ENCODE data around the gene GDF9. TPM values are rescaled to one million over a fixed set of nuclear protein-coding genes. Genes with fewer than 3 reads are reported as not detected.
A peak's percentile ranks its signal among the peaks of the same experiment; 100 is the strongest.

The GDF9 gene
- total and polyA plus RNA-seq, 7 experiments from 2014 or later = 0.43 to 2.0 (median 1.4) TPM

GRCh38 chr5:132834057-132834456 is 32.2 kb downstream of the GDF9 start:
- POLR2A ChIA-PET = interaction anchor here (0.6 kb wide), 2 partner anchors 71 to 429 kb away, joined by 5 to 6 read pairs; no protein-coding TSS in a partner anchor
- Histone ChIP-seq H3K4me3 (ENCODE audit: low read length) (no peak overlapping the region), H3K36me3 (ENCODE audit: control insufficient read depth in 2 of 3, insufficient read depth in 3 of 3, low read length in 3 of 3) (no peaks in the 10 kb centered on the region), H3K27ac (ENCODE audit: low read depth, low read length) (no peak overlapping the region), H3K9me3 (ENCODE audit: control insufficient read depth in 2 of 3, low read length in 3 of 3) (no peaks in the 10 kb centered on the region), H3K27me3 (ENCODE audit: control insufficient read depth in 2 of 2, insufficient read depth in 2 of 2, low read length in 2 of 2) (peaks cover 0 to 3% of the 10 kb centered on the region in 2 donors), H3K4me1 (ENCODE audit: control insufficient read depth in 2 of 2, insufficient read depth in 2 of 2, low read length in 2 of 2) (no peaks in the 10 kb centered on the region)
- peaks cover 14 to 30% (median 19%) of the 10 kb centered on the region in 5 donors for H3K27me3 Mint-ChIP-seq
- CTCF ChIA-PET = interaction anchor here (0.6 to 2.2 kb wide), 2 partner anchors 10 to 482 kb away, joined by 3 to 5 read pairs; no protein-coding TSS in a partner anchor
- H3K4me3 Mint-ChIP-seq = no peak overlapping the region
- peaks cover 0 to 17% (median 12%) of the 10 kb centered on the region in 7 donors for H3K4me1 Mint-ChIP-seq
- intact Hi-C loops (cut with micrococcal nuclease) = loop anchor here in 1 of 2 donors (5.0 kb wide), 2 partner anchors 33 to 1038 kb away; partner anchors contain the start of genes GDF9 and UQCRQ
- no peaks in the 10 kb centered on the region for H3K36me3 Mint-ChIP-seq
- no peak overlapping the region for H3K27ac Mint-ChIP-seq
- H3K9me3 Mint-ChIP-seq = peaks cover 0 to 2% (median 0%) of the 10 kb centered on the region in 11 donors
- DNase-seq (no peak), ATAC-seq (no peak)

- no peaks in the 10 kb centered on the region for H3K36me3 Mint-ChIP-seq
Observed at GRCh38 chr5:132832612-132833011, 33.7 kb downstream of the GDF9 start.

GRCh38 chr5:132831095-132831860 is 35.0 kb downstream of the GDF9 start:
- DNase-seq = no peak
- H3K36me3 ChIP-seq (ENCODE audit: control insufficient read depth in 2 of 3, insufficient read depth in 3 of 3, low read length in 3 of 3) = no peaks in the 10 kb centered on the region
- no peaks in the 10 kb centered on the region for H3K4me1 ChIP-seq (ENCODE audit: control insufficient read depth in 2 of 2, insufficient read depth in 2 of 2, low read length in 2 of 2)
- Mint-ChIP-seq H3K27me3 (peaks cover 32 to 56% (median 40%) of the 10 kb centered on the region in 5 donors), H3K9me3 (peaks cover 0 to 2% (median 0%) of the 10 kb centered on the region in 11 donors), H3K27ac (peak overlapping the region in 1 of 9 donors; percentile 63), H3K4me1 (peaks cover 0 to 18% (median 12%) of the 10 kb centered on the region in 7 donors), H3K4me3 (peak overlapping the region; percentile 57 to 85 (median 76)), H3K36me3 (no peaks in the 10 kb centered on the region)
- H3K4me3 ChIP-seq (ENCODE audit: low read length) = no peak overlapping the region
- ChIA-PET POLR2A (no interaction called here), CTCF (no interaction called here)
- H3K27ac ChIP-seq (ENCODE audit: low read depth, low read length) = no peak overlapping the region
- H3K9me3 ChIP-seq (ENCODE audit: control insufficient read depth in 2 of 3, low read length in 3 of 3) = no peaks in the 10 kb centered on the region
- H3K27me3 ChIP-seq (ENCODE audit: control insufficient read depth in 2 of 2, insufficient read depth in 2 of 2, low read length in 2 of 2) = peaks cover 0 to 5% of the 10 kb centered on the region in 2 donors
- ATAC-seq = no peak
- intact Hi-C loops (cut with micrococcal nuclease) = loop anchor here (2.0 to 5.0 kb wide), 3 partner anchors 36 to 1041 kb away; partner anchors contain the start of genes GDF9 (in 2 of the 2) and UQCRQ (in 2 of the 2)

More at GRCh38 chr5:132832612-132833011, 33.7 kb downstream of the GDF9 start:
- H3K4me3 Mint-ChIP-seq = peak overlapping the region in 3 of 10 donors; percentile 33 to 67 (median 43)
- CTCF ChIA-PET = interaction anchor here (0.7 kb wide), 2 partner anchors 23 to 33 kb away, joined by 3 to 4 read pairs; no protein-coding TSS in a partner anchor
- H3K4me1 Mint-ChIP-seq = peaks cover 0 to 18% (median 12%) of the 10 kb centered on the region in 7 donors
- peaks cover 0 to 2% (median 0%) of the 10 kb centered on the region in 11 donors for H3K9me3 Mint-ChIP-seq
- ATAC-seq (no peak), DNase-seq (no peak)
- Histone ChIP-seq H3K27me3 (ENCODE audit: control insufficient read depth in 2 of 2, insufficient read depth in 2 of 2, low read length in 2 of 2) (peaks cover 0 to 3% of the 10 kb centered on the region in 2 donors), H3K9me3 (ENCODE audit: control insufficient read depth in 2 of 3, low read length in 3 of 3) (no peaks in the 10 kb centered on the region), H3K27ac (ENCODE audit: low read depth, low read length) (no peak overlapping the region), H3K4me3 (ENCODE audit: low read length) (no peak overlapping the region), H3K4me1 (ENCODE audit: control insufficient read depth in 2 of 2, insufficient read depth in 2 of 2, low read length in 2 of 2) (no peaks in the 10 kb centered on the region), H3K36me3 (ENCODE audit: control insufficient read depth in 2 of 3, insufficient read depth in 3 of 3, low read length in 3 of 3) (no peaks in the 10 kb centered on the region)
- H3K27me3 Mint-ChIP-seq = peaks cover 18 to 43% (median 26%) of the 10 kb centered on the region in 5 donors
- POLR2A ChIA-PET = no interaction called here
- intact Hi-C loops (cut with micrococcal nuclease) = loop anchor here in 1 of 2 donors (5.0 kb wide), 2 partner anchors 35 to 1040 kb away; partner anchors contain the start of genes GDF9 and UQCRQ
- H3K27ac Mint-ChIP-seq = no peak overlapping the region

- H3K4me1 ChIP-seq (ENCODE audit: control insufficient read depth in 2 of 2, insufficient read depth in 2 of 2, low read length in 2 of 2) = no peaks in the 10 kb centered on the region
- H3K9me3 ChIP-seq (ENCODE audit: control insufficient read depth in 2 of 3, low read length in 3 of 3) = no peaks in the 10 kb centered on the region
- ATAC-seq (peak; percentile 43), DNase-seq (peak in 2 of 9 donors; percentile 26 to 52)
- H3K27ac ChIP-seq (ENCODE audit: low read depth, low read length) = no peak within 1 kb of the TSS
- POLR2A ChIA-PET = no interaction called here
- CTCF ChIA-PET = interaction anchor here (0.6 to 1.6 kb wide), 2 partner anchors 12 to 53 kb away, joined by 3 to 9 read pairs; no protein-coding TSS in a partner anchor
- H3K9me3 Mint-ChIP-seq = no peaks in the 10 kb centered on the region
- H3K4me3 Mint-ChIP-seq = peak within 1 kb of the TSS; percentile 79 to 93 (median 88)
- peaks cover 0 to 19% (median 12%) of the 10 kb centered on the region in 7 donors for H3K4me1 Mint-ChIP-seq
- intact Hi-C loops (cut with micrococcal nuclease) = loop anchor here (1.0 to 5.0 kb wide), 5 partner anchors 17 to 1042 kb away; partner anchors contain the start of genes GDF9 (in 2 of the 2), UQCRQ (in 2 of the 2) and SOWAHA (in 1 of the 2)
- no peaks in the 10 kb centered on the region for H3K36me3 Mint-ChIP-seq
- peaks cover 0 to 9% of the 10 kb centered on the region in 2 donors for H3K27me3 ChIP-seq (ENCODE audit: control insufficient read depth in 2 of 2, insufficient read depth in 2 of 2, low read length in 2 of 2)
- no peaks in the 10 kb centered on the region for H3K36me3 ChIP-seq (ENCODE audit: control insufficient read depth in 2 of 3, insufficient read depth in 3 of 3, low read length in 3 of 3)
- peak within 1 kb of the TSS in 3 of 9 donors; percentile 49 to 67 (median 52) for H3K27ac Mint-ChIP-seq
- peak within 1 kb of the TSS; percentile 65 for H3K4me3 ChIP-seq (ENCODE audit: low read length)
- H3K27me3 Mint-ChIP-seq = peaks cover 35 to 59% (median 41%) of the 10 kb centered on the region in 5 donors
Observed at GRCh38 chr5:132830436-132831094, 35.7 kb downstream of the GDF9 start, which contains the start of gene SHROOM1. TSS of gene SHROOM1 (minus strand) at chr5:132830647. CDS start at chr5:132826140, 4,507 bp downstream.

GRCh38 chr5:132829742-132830435 is 36.4 kb downstream of the GDF9 start:
- peaks cover 35 to 62% (median 42%) of the 10 kb centered on the region in 5 donors for H3K27me3 Mint-ChIP-seq
- peak overlapping the region; percentile 79 to 93 (median 88) for H3K4me3 Mint-ChIP-seq
- peak overlapping the region in 3 of 9 donors; percentile 49 to 67 (median 52) for H3K27ac Mint-ChIP-seq
- ChIA-PET POLR2A (no interaction called here), CTCF (interaction anchor here (0.6 to 1.7 kb wide), 5 partner anchors 10 to 54 kb away, joined by 3 to 9 read pairs (median 7); no protein-coding TSS in a partner anchor)
- H3K36me3 Mint-ChIP-seq = no peaks in the 10 kb centered on the region
- peaks cover 0 to 19% (median 12%) of the 10 kb centered on the region in 7 donors for H3K4me1 Mint-ChIP-seq
- intact Hi-C loops (cut with micrococcal nuclease) = loop anchor here (1.0 to 5.0 kb wide), 5 partner anchors 17 to 1042 kb away; partner anchors contain the start of genes GDF9 (in 2 of the 2), UQCRQ (in 2 of the 2) and SOWAHA (in 1 of the 2)
- DNase-seq (peak; percentile 43 to 78 (median 65)), ATAC-seq (peak; percentile 93)
- H3K4me1 ChIP-seq (ENCODE audit: control insufficient read depth in 2 of 2, insufficient read depth in 2 of 2, low read length in 2 of 2) = no peaks in the 10 kb centered on the region
- peaks cover 2 to 12% of the 10 kb centered on the region in 2 donors for H3K27me3 ChIP-seq (ENCODE audit: control insufficient read depth in 2 of 2, insufficient read depth in 2 of 2, low read length in 2 of 2)
- H3K9me3 Mint-ChIP-seq = no peaks in the 10 kb centered on the region
- H3K36me3 ChIP-seq (ENCODE audit: control insufficient read depth in 2 of 3, insufficient read depth in 3 of 3, low read length in 3 of 3) = no peaks in the 10 kb centered on the region
- H3K9me3 ChIP-seq (ENCODE audit: control insufficient read depth in 2 of 3, low read length in 3 of 3) = no peaks in the 10 kb centered on the region
- peak overlapping the region; percentile 65 for H3K4me3 ChIP-seq (ENCODE audit: low read length)
- no peak overlapping the region for H3K27ac ChIP-seq (ENCODE audit: low read depth, low read length)
